ENCODE data around the gene TRIM31. TPM values are rescaled to one million over a fixed set of nuclear protein-coding genes. Genes with fewer than 3 reads are reported as not detected.

TRIM31 gene
- total RNA-seq, 1 experiment from 2014 or later, result not detected

DNA sequence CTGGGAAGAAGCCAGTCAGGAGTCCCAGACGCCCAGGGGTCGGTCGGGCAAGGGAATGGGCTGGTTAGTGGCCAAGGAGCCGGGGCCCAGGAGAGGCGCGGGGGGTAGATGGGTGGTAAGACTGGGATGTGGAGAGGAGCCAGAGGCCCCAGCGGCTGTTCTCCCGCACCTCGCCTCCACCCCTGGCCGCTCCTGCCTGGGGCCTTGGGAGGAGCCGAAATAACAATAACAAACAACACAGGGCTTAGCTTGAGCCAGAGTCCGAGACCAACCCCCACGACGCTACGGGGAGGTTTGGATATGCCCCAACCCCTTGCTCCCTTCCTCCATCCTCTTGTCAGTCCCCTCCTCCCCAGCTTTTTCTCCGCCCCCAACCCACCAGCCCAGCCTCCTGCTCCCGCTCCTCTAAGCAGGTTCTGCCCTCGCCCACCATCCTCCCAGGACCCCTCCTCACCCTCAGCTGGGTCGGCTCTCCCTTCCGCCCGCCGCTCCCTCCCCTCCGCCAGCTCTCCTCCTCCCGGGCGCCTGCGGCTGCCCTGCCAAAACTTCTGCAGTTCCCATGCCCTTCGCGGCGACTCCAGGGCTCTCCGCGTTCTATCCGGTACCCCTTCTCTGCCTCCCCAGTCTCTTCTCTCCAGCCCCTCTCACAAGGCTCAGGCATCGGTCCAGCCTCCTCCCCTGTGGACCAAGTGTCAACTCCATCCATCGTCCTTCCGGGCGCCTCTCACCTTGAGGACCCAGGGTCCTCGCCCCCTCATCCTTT is 38.4 kb downstream of the TRIM31 start:
- H3K9me3 Mint-ChIP-seq, result peaks cover 0 to 3% of the 10 kb centered on the region in 2 experiments; a peak in 2 of 5 replicates
- H3K27me3 ChIP-seq (ENCODE audit: insufficient read depth, low read length), result peaks cover 45% of the 10 kb centered on the region

More for the DNA sequence above, 38.4 kb downstream of the TRIM31 start:
- Histone ChIP-seq H3K4ac (ENCODE audit: low read depth, low read length) (no peak overlapping the region), H3K23ac (ENCODE audit: insufficient read length, low read depth, low read length) (no peak overlapping the region), H3K9me3 (ENCODE audit: control insufficient read depth, low read depth, low read length) (no peaks in the 10 kb centered on the region), H3K9ac (ENCODE audit: extremely low read depth, insufficient read length, low read length) (no peak overlapping the region), H3K79me1 (ENCODE audit: insufficient read depth, low read depth, low read length, poor library complexity, severe bottlenecking) (no peaks in the 10 kb centered on the region), H4K8ac (replicated peaks; ENCODE audit: insufficient read length, low read depth, low read length) (no peak overlapping the region), H3K18ac (ENCODE audit: insufficient read length, low read depth, low read length) (no peak overlapping the region), H4K20me1 (ENCODE audit: control insufficient read depth, insufficient read depth, insufficient read length) (no peaks in the 10 kb centered on the region), H3K4me2 (ENCODE audit: insufficient read depth, insufficient read length, low read length) (peak overlapping the region; percentile 83), H3K27ac (ENCODE audit: insufficient read length, low read depth, low read length) (no peak overlapping the region), H4K5ac (ENCODE audit: insufficient read length, low read depth, low read length) (no peak overlapping the region), H3K14ac (ENCODE audit: insufficient read depth, low read length) (no peak overlapping the region), H2BK120ac (ENCODE audit: low read depth, low read length, poor library complexity, severe bottlenecking) (no peak overlapping the region), H3K4me1 (ENCODE audit: insufficient read depth, low read length) (no peaks in the 10 kb centered on the region), H3K23me2 (ENCODE audit: insufficient read length, low read depth, low read length, poor library complexity, severe bottlenecking) (peaks cover 29% of the 10 kb centered on the region), H2AK5ac (ENCODE audit: insufficient read length, low read length) (no peak overlapping the region), H4K91ac (ENCODE audit: insufficient read length, low read depth, low read length) (no peak overlapping the region), H2BK12ac (ENCODE audit: insufficient read length, low read depth, low read length) (no peak overlapping the region), H3K56ac (ENCODE audit: insufficient read length, low read depth, low read length) (no peak overlapping the region), H3T11ph (ENCODE audit: low read length) (no peak overlapping the region), H3K79me2 (ENCODE audit: insufficient read depth, low read length) (no peaks in the 10 kb centered on the region), H2BK5ac (ENCODE audit: insufficient read length, low read length) (no peak overlapping the region), H2BK20ac (ENCODE audit: low read depth, low read length, poor library complexity, severe bottlenecking) (no peak overlapping the region), H2BK15ac (ENCODE audit: low read depth, low read length) (no peak overlapping the region), H2AFZ (ENCODE audit: low read length) (no peak overlapping the region)
- Mint-ChIP-seq H3K4me3 (peak overlapping the region; percentile 73 to 93), H3K36me3 (ENCODE audit: insufficient read depth in 1 of 3, low read depth in 3 of 3) (peaks cover 7 to 12% (median 8%) of the 10 kb centered on the region in 3 experiments; a peak in 6 of 7 replicates), H3K27ac (peak overlapping the region in 1 of 3 experiments; percentile 86; a peak in 1 of 7 replicates), H3K27me3 (ENCODE audit: low read depth) (peaks cover 99% of the 10 kb centered on the region), H3K4me1 (peaks cover 34 to 36% of the 10 kb centered on the region in 2 experiments)
- peak; percentile 82 for DNase-seq
- TF ChIP-seq, protein P1, sequence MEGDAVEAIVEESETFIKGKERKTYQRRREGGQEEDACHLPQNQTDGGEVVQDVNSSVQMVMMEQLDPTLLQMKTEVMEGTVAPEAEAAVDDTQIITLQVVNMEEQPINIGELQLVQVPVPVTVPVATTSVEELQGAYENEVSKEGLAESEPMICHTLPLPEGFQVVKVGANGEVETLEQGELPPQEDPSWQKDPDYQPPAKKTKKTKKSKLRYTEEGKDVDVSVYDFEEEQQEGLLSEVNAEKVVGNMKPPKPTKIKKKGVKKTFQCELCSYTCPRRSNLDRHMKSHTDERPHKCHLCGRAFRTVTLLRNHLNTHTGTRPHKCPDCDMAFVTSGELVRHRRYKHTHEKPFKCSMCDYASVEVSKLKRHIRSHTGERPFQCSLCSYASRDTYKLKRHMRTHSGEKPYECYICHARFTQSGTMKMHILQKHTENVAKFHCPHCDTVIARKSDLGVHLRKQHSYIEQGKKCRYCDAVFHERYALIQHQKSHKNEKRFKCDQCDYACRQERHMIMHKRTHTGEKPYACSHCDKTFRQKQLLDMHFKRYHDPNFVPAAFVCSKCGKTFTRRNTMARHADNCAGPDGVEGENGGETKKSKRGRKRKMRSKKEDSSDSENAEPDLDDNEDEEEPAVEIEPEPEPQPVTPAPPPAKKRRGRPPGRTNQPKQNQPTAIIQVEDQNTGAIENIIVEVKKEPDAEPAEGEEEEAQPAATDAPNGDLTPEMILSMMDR (conservative IDR thresholded peaks at IDR 0.05), result no peak
- no CpG with 5 or more reads among the region's 37 CpGs for WGBS (ENCODE audit: extremely low coverage, insufficient read length, low lambda C conversion rate)
